GM19035 (cell line): ENCODE results near the gene SNU13.
"Not testable (repeated sequence)": the region's sequence is repeated elsewhere in the genome, so short reads cannot be mapped to it uniquely, and the experiment has no call there.

Source experiments
- ATAC-seq: cut with Tn5 transposase; IDR thresholded peaks from one replicate; pipeline ENCODE4 v1.9.1; 2021; ENCODE audit not compliant: unreplicated experiment

SNU13 gene

DNA sequence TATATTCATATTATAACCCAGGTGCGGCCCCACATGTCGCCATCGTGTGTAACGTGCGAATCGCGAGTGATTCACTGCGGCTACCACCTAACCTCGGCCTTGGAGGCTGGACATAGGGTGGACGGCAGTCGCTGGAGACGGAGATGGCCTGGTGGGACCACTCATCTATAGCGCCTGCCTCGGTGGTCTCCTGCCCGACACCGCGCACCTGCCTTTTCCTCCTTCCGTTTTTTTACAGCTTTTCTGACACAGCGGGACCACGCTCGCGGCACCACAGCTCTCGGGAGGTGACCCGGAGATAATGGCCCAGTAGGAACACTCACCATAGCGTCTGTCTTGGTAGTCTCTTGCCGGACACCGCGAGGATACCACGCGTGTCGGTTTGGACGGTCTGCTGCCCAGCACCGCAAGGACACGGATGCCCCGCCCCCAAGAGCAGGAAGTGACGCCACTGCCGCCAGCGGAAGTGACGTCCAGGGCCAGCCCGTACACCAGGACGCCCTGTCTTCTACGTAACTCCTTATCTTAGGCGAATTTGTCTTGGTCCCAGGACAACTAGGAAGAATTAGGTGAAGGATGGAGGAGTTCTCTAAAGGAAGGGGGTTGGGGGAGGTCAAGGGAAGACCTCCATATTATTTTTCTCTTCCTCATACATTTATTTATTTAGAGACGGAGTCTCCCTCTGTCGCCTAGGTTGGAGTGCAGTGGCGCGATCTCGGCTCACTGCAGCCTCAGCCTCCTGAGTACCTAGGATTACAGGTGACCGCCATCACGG lies 6.4 kb downstream of the SNU13 start:
- peak; percentile 82 for ATAC-seq

DNA sequence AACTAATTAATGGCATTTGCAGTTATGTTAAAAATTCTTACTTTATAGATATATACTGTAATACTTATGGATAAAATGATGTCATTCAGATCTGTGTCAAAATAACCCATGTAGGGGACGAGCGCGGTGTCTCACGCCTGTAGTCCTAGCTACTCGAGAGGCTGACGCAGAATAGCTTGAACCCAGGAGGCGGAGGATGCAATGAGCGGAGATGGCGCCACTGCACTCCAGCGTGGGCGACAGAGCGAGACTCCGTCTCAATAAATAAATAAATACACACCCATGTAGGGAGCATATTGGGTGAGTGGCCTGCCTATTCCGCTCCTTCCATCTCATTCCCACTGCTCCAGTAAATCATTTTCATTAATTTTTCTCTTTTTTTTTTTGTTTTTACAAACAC lies 7.1 kb downstream of the SNU13 start:
- ATAC-seq, result no peak

DNA sequence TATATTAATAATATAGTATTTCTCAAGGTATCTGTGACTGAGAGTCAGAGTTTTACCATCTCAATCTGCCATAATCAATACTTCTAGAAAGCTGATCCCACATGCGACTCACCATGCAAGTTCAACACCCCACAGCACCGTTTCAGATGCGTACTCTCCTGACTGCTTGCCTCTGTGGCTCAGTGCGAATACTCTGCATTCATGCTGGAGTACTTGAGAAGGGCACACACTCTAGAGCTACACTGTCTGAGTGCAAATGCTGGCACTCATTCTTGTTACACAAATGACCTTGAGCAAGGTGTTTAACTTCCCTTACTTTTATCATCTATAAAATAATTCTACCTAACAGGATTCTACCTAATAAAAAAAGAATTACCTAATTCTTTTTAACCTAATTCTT lies 12.5 kb downstream of the SNU13 start:
- no peak for ATAC-seq

DNA sequence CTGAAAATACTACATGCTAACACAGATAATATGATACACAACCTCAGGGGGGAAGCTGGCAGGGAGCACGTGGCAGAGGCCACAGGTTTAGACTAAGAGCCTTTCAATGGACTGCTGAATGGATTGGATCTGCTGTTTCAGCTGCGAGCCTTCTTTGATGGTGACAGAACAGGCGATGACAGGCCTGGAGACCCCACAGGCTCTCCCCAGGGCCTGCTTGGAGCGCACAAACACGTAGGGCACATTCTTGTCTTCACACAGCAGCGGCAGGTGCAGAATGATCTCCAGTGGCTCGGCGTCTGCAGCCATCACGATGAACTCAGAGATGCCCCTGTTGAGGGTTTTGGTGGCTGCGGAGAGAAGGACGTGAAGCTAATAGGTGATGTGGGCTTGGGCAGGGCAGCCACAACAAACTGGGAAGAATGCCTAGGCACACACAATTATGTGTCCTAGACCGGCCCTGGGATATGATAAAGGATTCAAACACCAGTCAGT lies 13.8 kb downstream of the SNU13 start:
- no peak for ATAC-seq

DNA sequence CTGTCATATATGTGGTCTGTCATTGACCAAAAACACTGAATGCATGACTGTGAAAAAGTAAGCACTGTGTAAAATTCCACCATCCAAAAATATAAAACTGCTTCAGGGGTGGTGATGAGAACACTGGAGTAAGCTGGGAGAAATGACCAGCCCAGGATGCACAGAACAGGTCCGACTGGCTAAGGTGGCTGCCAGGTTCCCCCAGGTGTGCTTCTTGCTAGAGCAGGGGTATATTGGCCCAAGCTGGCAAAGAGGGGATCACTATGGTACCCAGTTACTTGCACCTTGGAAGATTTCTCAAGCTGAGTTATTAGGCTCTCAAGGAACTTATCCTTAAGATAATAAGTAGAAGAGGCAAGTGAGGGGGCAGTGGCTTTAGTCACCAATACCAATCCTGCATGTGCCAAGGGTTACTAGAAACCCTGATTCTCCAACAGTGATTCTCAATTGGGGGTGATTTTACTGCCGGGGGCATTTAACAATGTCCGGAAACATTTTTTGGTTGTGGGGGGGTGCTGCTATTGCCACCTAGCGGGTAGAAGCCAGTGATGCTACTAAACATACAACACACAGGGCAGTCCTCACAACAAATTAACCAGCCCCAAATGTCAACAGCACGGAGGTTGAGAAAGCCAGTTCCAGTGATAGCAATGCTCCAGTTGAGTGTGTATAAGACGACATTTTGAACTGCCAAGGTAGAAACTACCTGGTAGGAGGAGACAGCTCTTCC lies 15.7 kb downstream of the SNU13 start:
- ATAC-seq, result no peak

DNA sequence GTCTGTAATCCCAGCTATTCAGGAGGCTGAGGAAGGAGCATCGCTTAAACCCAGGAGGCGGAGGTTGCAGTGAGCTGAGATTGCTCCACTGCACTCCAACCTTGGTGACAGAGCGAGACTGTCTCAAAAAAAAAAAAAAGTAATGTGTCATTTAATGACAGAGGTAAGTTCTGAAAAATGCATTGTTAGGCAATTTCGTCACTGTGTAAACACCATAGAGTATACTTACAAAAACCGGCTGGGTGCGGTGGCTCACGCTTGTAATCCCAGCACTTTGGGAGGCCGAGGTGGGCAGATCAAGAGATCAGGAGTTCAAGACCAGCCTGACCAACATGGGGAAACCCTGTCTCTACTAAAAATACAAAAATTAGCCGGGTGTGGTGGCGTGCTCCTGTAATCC lies 16.6 kb downstream of the SNU13 start:
- not testable (repeated sequence) for ATAC-seq

DNA sequence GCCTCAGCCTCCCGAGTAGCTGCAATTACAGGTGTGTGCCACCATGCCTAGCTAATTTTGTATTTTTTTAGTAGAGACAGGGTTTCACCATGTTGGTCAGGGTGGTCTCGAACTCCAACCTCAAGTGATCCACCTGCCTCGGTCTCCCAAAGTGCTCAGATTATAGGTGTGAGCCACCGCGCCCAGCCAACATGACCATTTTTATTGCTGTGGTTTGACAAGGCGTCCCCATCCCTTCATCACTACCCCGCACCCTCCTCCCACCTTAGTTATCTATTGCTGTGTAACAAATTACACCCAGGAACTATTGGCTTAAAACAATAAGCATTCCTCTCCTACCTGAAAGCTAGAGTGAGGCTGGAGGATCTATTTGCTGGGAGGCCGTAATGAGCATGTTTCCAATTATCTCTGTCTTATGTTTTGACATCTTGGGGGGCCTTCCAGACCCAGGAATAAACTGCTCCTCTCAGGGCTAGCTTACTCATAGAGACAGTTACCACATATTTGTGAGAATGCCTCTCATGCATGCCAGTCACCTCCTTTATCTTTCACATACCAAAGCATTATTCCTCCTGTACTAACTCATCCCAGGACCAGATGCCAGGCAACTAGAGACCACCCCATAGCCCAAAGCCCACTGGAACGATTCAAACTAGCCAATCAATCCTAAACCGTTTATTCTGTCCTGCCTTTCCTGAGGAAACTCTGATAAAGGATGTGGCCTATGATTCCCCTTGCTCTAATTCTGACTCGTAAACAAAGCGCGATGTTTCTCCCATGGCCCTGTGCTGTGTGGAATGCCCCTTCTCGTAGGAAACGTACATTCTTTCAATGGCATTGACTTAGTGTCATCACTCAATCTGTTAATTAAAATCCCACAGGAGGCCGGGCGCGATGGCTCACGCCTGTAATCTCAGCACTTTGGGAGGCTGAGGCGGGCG lies 19.4 kb downstream of the SNU13 start:
- ATAC-seq, result no peak

DNA sequence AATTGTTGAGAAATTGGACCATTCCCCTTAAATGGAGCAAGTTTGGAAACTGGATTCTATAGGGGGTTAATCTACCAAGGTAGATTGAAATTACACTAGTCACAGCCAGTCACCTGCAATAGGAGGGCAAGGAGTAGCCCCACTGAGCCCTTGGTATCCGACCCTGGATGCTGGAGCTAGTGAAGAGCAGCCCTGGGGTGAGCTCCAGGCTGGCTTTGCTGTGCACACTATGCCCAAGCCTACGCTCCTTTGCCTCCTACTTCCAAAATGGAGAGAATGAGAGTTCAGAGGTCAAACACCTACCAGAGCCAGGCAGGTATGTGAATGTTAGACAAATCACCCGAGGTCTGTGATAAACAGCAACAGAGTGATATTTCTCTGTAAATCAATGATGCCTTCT lies 23.7 kb downstream of the SNU13 start:
- ATAC-seq, result no peak

DNA sequence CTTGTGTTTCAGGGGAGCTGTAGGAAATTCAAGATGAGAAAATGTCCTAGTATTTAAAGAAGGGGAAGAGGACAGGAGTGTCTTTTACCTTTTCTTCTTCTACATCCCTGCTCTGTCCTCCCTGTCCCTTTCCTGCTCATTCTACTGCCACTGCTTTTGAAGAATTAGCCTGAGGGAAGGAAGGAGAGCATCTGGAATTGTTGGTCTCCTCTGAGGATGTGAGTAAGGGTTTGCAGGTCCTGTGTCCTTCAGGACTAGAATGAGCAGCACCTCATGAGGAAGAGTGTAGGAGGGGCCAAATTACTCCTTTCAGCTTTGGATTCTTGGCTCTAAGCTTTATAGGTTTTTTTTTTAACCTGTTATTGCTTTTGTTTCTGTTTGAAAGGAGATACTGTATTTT lies 24.2 kb downstream of the SNU13 start:
- ATAC-seq, result no peak

DNA sequence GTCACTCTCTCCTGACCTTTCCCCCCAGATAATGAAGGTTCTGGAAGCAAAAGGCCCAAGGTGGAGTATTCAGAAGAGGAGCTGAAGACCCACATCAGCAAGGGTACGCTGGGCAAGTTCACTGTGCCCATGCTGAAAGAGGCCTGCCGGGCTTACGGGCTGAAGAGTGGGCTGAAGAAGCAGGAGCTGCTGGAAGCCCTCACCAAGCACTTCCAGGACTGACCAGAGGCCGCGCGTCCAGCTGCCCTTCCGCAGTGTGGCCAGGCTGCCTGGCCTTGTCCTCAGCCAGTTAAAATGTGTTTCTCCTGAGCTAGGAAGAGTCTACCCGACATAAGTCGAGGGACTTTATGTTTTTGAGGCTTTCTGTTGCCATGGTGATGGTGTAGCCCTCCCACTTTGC lies 25.1 kb downstream of the SNU13 start:
- not testable (repeated sequence) for ATAC-seq

DNA sequence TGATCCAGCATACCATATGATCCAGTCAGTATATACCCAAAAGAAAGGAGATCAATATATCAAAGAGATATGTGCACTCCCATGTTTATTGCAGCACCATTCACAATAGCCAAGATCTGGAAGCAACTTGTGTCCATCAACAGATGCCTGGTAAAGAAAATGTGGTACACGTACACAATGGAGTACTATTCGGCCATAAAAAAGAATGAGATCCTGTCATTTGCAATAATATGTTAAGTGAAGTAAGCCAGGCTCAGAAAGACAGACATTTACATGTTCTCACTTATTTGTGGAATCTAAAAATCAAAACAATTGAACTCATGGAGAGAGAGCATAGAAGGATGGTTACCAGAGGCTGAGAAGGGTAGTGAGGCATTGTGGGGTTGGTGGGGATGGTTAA lies 27.0 kb downstream of the SNU13 start:
- ATAC-seq, result no peak

DNA sequence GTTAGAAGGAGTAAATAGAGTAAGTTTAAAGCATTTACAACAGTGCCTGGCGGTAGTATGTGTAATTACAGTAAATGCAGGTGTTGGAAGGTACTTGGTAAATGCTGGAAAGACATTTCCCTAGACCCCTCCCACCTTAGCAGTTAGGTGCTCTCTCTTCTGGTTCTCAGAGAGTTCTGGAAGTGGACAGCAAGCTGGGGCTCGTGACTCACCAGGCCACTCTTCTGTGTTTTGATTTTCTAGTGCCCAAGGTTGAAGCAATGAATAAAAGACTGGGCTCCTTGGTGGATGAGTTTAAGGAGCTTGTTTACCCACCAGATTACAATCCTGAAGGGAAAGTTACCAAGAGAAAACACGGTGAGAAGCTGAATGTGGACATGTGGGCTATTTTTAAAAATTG lies 27.6 kb downstream of the SNU13 start:
- no peak for ATAC-seq

DNA sequence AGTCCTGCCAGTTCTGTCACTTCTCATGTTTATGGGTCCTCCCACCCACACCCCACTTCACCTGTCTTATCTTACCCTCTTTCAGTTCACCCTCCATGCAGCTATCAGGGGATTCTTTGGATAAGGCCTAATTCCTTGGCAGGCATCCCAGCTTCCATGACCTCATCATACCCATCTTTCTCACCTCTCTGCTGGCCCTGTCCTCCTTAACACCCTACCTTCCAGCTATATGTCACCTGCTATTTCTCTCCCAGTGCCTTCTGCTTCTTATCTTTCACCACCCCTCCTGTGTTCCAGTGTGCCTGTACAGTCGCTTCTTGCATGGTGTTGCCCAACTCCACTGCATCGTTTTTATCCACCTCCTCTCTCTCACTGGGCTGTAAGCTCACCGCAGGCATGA lies 28.3 kb downstream of the SNU13 start:
- ATAC-seq, result no peak

DNA sequence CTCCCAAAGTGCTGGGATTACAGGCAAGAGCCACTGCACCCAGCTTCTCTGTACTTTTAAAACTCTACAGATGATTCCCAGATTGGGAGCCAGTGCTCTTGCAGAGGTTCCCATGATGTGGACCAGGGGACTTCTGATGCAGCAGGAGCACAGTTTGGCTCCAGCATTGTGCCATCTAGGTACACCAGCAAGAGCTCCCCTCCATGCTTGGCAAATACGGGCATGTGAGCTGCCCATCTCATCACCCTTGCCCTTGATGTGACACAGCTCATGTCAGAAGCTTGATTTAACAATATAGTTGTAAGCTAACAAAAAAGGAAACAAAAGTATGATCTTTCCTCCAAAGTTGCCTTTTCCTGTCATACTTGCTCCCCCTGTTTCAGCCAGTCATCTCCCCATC lies 28.7 kb downstream of the SNU13 start:
- no peak for ATAC-seq

DNA sequence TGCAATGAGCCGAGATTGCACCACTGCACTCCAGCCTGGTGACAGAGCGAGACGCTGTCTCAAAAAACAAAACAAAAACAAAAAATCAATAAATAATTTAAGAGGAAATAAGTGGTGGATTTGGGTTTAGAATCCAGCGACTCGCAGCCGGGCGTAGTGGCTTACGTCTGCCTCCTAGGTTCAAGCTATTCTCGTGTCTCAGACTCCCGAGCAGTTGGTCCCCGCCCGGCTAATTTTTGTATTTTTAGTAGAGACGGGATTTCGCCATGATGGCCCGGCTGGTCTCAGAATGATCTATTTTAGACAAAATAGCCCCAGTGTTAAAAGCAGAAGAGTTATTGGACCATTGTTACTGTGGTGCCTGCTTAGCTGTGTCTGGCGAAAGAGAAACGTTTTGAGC lies 29.8 kb downstream of the SNU13 start:
- ATAC-seq, result no peak

DNA sequence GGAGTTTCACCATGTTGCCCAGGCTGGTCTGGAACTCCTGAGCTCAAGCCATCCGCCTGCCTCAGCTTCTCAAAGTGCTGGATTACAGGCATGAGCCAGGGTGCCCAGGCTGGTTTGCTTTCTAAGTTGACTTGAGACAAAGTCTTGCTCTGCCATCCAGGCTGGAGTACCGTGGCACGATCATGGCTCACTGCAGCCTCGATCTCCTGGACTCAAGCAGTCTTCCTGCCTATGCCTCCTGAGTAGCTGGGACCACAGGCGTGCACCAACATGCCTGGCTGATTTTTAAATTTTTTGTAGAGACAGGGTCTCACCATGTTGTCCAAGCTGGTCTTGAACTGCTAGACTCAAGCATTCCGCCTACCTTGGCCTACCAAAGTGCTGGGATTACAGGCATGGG lies 31.0 kb downstream of the SNU13 start:
- ATAC-seq, result no peak

DNA sequence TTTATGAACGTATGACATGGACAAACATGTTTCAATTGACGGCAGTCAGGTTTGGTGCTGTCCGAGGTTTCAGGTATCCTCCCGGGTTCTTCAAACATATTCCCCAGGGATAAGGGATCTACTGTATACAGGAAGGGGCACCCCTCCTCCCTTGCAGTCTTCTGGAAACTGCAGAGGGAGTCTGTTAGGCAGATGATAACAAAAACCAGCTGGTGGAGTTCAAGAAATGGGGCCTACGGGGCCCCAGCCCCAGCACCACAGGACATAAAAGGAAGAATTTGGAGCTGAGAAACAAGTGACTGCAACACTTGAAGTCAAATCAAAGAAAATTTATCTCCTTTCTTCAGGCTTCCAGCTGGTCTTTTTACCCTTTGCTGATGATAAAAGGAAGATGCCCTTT lies 32.1 kb downstream of the SNU13 start:
- ATAC-seq, result no peak

DNA sequence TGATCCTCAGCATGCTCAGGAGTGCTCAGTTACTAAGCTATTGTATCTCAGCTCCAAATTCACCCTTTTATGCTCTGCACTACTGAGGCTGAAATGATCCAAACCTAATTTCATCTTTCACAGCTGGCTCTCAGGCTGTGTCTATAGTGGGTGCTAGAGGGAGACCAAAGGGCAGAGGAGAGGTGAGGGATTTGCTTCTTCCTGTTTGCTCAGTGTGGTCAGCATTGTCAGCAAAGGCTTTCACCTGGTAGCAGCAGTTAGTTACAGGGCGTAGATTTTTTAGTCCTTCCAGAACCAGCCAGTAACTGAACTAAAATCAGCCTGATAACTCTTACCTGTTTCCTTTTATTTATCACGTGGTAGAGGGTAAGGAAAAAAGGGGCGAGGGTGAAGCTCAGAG lies 34.3 kb downstream of the SNU13 start:
- no peak for ATAC-seq

DNA sequence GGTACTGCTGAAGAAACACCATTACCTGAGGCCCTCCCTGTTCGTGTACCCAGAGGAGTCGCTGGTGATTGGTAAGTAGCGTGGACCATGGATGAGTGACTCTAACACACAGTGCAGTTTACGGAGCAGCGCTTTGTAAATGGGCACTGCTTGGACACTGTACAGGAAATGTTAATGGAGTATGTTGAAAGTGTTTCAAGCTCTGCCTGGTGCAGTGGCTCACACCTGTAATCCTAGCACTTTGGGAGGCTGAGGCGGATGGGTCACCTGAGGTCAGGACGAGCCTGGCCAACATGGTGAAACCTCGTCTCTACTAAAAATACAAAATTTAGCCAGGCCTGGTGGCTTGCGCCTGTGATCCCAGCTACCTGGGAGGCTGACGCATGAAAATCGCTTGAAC lies 37.8 kb downstream of the SNU13 start:
- no peak for ATAC-seq

DNA sequence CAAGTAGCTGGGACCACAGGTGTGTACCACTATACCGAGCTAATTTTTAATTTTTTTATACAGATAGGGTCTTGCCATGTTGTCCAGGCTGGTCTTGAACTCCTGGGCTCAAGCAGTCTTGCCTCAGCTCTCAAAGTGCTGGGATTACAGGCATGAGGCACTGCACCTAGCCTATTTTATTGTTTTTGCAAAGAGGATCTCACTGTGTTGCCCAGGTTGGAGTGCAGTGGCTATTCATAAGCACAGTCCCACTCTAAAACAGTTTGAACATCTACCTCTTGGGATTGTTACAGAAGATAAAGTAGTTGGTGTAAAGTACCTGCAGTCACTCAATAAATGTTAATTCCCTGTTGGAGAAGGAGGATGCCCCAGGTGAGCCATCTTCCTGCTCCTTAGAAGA lies 38.4 kb downstream of the SNU13 start:
- ATAC-seq, result no peak

DNA sequence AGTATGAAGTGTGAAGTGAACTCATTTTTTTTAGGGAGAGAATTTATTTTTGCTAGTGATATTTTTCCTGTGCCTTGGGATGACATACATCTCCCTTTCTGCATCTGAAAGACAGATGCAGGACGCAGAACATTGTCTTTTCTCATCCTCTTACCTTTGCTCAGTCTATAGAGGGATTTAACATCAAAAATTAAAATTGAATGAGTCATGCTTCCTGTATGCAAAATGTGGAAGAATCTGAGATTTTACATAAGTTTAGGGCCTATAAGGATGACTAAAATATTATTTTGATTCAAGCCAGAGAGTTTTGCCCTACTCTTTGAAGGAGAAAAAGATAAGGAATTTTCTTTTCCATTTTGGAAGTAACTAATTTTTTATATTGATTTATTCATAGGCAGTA lies 40.2 kb downstream of the SNU13 start:
- ATAC-seq, result no peak
